SK-N-SH treated with all-trans-retinoic acid at 6 μM for 48 hours (cell line): ENCODE measurements around the gene DPP10.

Experiments used
- ARNTL ChIP-seq: fragments of 450-650 bp; formaldehyde crosslinking; IDR thresholded peaks from 2 replicates; pipeline ENCODE4 v1.5.0; 2020; ENCODE audit warnings: low read depth, mild to moderate bottlenecking, moderate library complexity, borderline replicate concordance
- CREB5 ChIP-seq: fragments of 250-450 bp; sonication (Bioruptor Pico); IDR thresholded peaks from 2 replicates; pipeline ENCODE4 v1.5.1; 2020; ENCODE audit warnings: low read depth, mild to moderate bottlenecking, moderate library complexity
- CSDC2 ChIP-seq: fragments of 250-450 bp; sonication (Bioruptor Pico); IDR thresholded peaks from 2 replicates; pipeline ENCODE4 v1.5.0; 2020; ENCODE audit warnings: mild to moderate bottlenecking, moderate library complexity
- ESRRG ChIP-seq: fragments of 250-450 bp; sonication (Bioruptor Pico); IDR thresholded peaks from 2 replicates; pipeline ENCODE4 v1.6.1; 2021; ENCODE audit warnings: mild to moderate bottlenecking
- PATZ1 ChIP-seq: fragments of 250-450 bp; sonication (Bioruptor Pico); IDR thresholded peaks from 2 replicates; pipeline ENCODE4 v1.8.0; 2020; ENCODE audit warnings: mild to moderate bottlenecking, moderate library complexity, borderline replicate concordance
- PPARA ChIP-seq: fragments of 250-450 bp; sonication (Bioruptor Pico); IDR thresholded peaks from 2 replicates; pipeline ENCODE4 v1.5.0; 2020; ENCODE audit warnings: mild to moderate bottlenecking, borderline replicate concordance
- RARB ChIP-seq: fragments of 250-450 bp; sonication (Bioruptor Pico); IDR thresholded peaks from 2 replicates; pipeline ENCODE4 v1.8.0; 2021; ENCODE audit warnings: mild to moderate bottlenecking, moderate library complexity
- TCF4 ChIP-seq: fragments of 250-450 bp; sonication (Bioruptor Pico); IDR thresholded peaks from 2 replicates; pipeline ENCODE4 v1.8.0; 2021; ENCODE audit warnings: mild to moderate bottlenecking, moderate library complexity, borderline replicate concordance
- TSHZ2 ChIP-seq: fragments of 250-450 bp; sonication (Bioruptor Pico); IDR thresholded peaks from 2 replicates; pipeline ENCODE4 v1.5.0; 2020; ENCODE audit warnings: mild to moderate bottlenecking, moderate library complexity
- ZFP3 ChIP-seq: fragments of 250-450 bp; sonication (Bioruptor Pico); IDR thresholded peaks from 2 replicates; pipeline ENCODE4 v1.5.0; 2020; ENCODE audit warnings: mild to moderate bottlenecking, moderate library complexity
- ZNF565 ChIP-seq: fragments of 450-650 bp; formaldehyde crosslinking; conservative IDR thresholded peaks from 2 replicates; pipeline ENCODE4 v1.5.0; 2020; ENCODE audit warnings: low read depth, mild to moderate bottlenecking, moderate library complexity
- ZNF70 ChIP-seq: fragments of 450-650 bp; formaldehyde crosslinking; IDR thresholded peaks from 2 replicates; pipeline ENCODE4 v1.5.0; 2020; ENCODE audit warnings: mild to moderate bottlenecking, moderate library complexity

GRCh38 chr2:115165529-115166109 is 723.2 kb downstream of the DPP10 start:
- no peak for TF ChIP-seq CREB5 (CRISPR knock-in tag)
- TF ChIP-seq PPARA (CRISPR knock-in tag), result no peak
- TF ChIP-seq TSHZ2 (CRISPR knock-in tag), result no peak
- no peak for TF ChIP-seq ZFP3 (CRISPR knock-in tag)
- TF ChIP-seq ZNF70 (CRISPR knock-in tag), result no peak
- TF ChIP-seq TCF4 (CRISPR knock-in tag), result no peak
- no peak for TF ChIP-seq PATZ1 (CRISPR knock-in tag)
- no peak for TF ChIP-seq ARNTL
- no peak for TF ChIP-seq RARB
- no peak for TF ChIP-seq ESRRG (CRISPR knock-in tag)
- no peak for TF ChIP-seq CSDC2 (CRISPR knock-in tag)
- no peak for TF ChIP-seq ZNF565
